Skin of body (tissue), 2 donors: ENCODE results near the gene CMKLR1. TPM values are rescaled to one million over a fixed set of nuclear protein-coding genes. Genes with fewer than 3 reads are reported as not detected.

ENCODE experiments used
- DNase-seq: peaks from one replicate; lab custom pipeline; 2025; lab: John Stamatoyannopoulos, UW
- total RNA-seq: library from RNA; depleted of rRNA; stranded (reverse); fragments of >200 nt; gene quantifications from one replicate; pipeline ENCODE4 v1.2.3, GENCODE V29; 2014

The CMKLR1 gene
- total RNA-seq, 1 donor from 2014 or later, result 10.0 TPM

- no peak for DNase-seq
Observed at GRCh38 chr12:108363165-108363564, 24.1 kb upstream of the CMKLR1 start.

- no peak for DNase-seq
Observed at GRCh38 chr12:108361606-108362005, 22.5 kb upstream of the CMKLR1 start.

- no peak for DNase-seq
Observed at GRCh38 chr12:108360487-108360886, 21.4 kb upstream of the CMKLR1 start.

- DNase-seq, result no peak
Observed at GRCh38 chr12:108360057-108360456, 20.9 kb upstream of the CMKLR1 start.

- peak; percentile 5 for DNase-seq
Observed at GRCh38 chr12:108358580-108358965, 19.5 kb upstream of the CMKLR1 start.

- no peak for DNase-seq
Observed at GRCh38 chr12:108357834-108358579, 18.9 kb upstream of the CMKLR1 start.

GRCh38 chr12:108356835-108357806 lies 18.0 kb upstream of the CMKLR1 start:
- DNase-seq, result no peak

GRCh38 chr12:108355069-108355468 lies 16.0 kb upstream of the CMKLR1 start:
- no peak for DNase-seq

- DNase-seq, result no peak
Observed at GRCh38 chr12:108352591-108352990, 13.5 kb upstream of the CMKLR1 start.

- no peak for DNase-seq
Observed at GRCh38 chr12:108350511-108350910, 11.4 kb upstream of the CMKLR1 start.

GRCh38 chr12:108349278-108349688 lies 10.2 kb upstream of the CMKLR1 start:
- no peak for DNase-seq

GRCh38 chr12:108348842-108349241 lies 9.7 kb upstream of the CMKLR1 start:
- no peak for DNase-seq

GRCh38 chr12:108346727-108347710 lies 7.9 kb upstream of the CMKLR1 start:
- no peak for DNase-seq

GRCh38 chr12:108345716-108346633 lies 6.9 kb upstream of the CMKLR1 start:
- DNase-seq, result no peak

- DNase-seq, result no peak
Observed at GRCh38 chr12:108342985-108343384, 3.9 kb upstream of the CMKLR1 start.

- no peak for DNase-seq
Observed at GRCh38 chr12:108341854-108342847, 3.0 kb upstream of the CMKLR1 start.

- peak; percentile 8 for DNase-seq
Observed at GRCh38 chr12:108341356-108341755, 2.2 kb upstream of the CMKLR1 start.

- no peak for DNase-seq
Observed at GRCh38 chr12:108340037-108340436, 926 bp upstream of the CMKLR1 start.
